HG02884 (cell line): ENCODE data around the gene SYTL2.

Experiments
- ATAC-seq: cut with Tn5 transposase; IDR thresholded peaks from one replicate; pipeline ENCODE4 v1.9.1; 2021; ENCODE audit warnings: mild to moderate bottlenecking, moderate library complexity; ENCODE audit not compliant: unreplicated experiment

Gene SYTL2

GRCh38 chr11:85737738-85738137 lies 73.2 kb downstream of the SYTL2 start:
- ATAC-seq = no peak

- ATAC-seq = no peak
These were observed 75.0 kb downstream of the SYTL2 start for GRCh38 chr11:85735876-85736460.

- ATAC-seq = no peak
These were observed 78.0 kb downstream of the SYTL2 start for GRCh38 chr11:85732965-85733364.

- ATAC-seq = no peak
These were observed 84.6 kb downstream of the SYTL2 start for GRCh38 chr11:85726381-85726780.

- no peak for ATAC-seq
These were observed 85.3 kb downstream of the SYTL2 start for GRCh38 chr11:85725510-85726258.

GRCh38 chr11:85724748-85725465 lies 86.0 kb downstream of the SYTL2 start:
- no peak for ATAC-seq

GRCh38 chr11:85723088-85723487 lies 87.9 kb downstream of the SYTL2 start:
- no peak for ATAC-seq

GRCh38 chr11:85721191-85721590 lies 89.8 kb downstream of the SYTL2 start:
- ATAC-seq = no peak

- ATAC-seq = no peak
These were observed 91.7 kb downstream of the SYTL2 start for GRCh38 chr11:85718991-85719807.

GRCh38 chr11:85718126-85718943 lies 92.6 kb downstream of the SYTL2 start:
- no peak for ATAC-seq

- ATAC-seq = no peak
These were observed 93.5 kb downstream of the SYTL2 start for GRCh38 chr11:85717429-85717828.

- ATAC-seq = no peak
These were observed 98.0 kb downstream of the SYTL2 start for GRCh38 chr11:85712953-85713352.

GRCh38 chr11:85710917-85711316 lies 100.0 kb downstream of the SYTL2 start:
- no peak for ATAC-seq

- ATAC-seq = no peak
These were observed 100.8 kb downstream of the SYTL2 start for GRCh38 chr11:85709941-85710702.

- ATAC-seq = no peak
These were observed 105.1 kb downstream of the SYTL2 start for GRCh38 chr11:85705800-85706199.

GRCh38 chr11:85704967-85705366 lies 106.0 kb downstream of the SYTL2 start:
- no peak for ATAC-seq

GRCh38 chr11:85699957-85700741 lies 110.8 kb downstream of the SYTL2 start:
- peak; percentile 80 for ATAC-seq

GRCh38 chr11:85698195-85698594 lies 112.7 kb downstream of the SYTL2 start:
- no peak for ATAC-seq

GRCh38 chr11:85697747-85698146 lies 113.2 kb downstream of the SYTL2 start:
- ATAC-seq = no peak
